ENCODE data around the gene TFAP2A.

The TFAP2A gene

DNA sequence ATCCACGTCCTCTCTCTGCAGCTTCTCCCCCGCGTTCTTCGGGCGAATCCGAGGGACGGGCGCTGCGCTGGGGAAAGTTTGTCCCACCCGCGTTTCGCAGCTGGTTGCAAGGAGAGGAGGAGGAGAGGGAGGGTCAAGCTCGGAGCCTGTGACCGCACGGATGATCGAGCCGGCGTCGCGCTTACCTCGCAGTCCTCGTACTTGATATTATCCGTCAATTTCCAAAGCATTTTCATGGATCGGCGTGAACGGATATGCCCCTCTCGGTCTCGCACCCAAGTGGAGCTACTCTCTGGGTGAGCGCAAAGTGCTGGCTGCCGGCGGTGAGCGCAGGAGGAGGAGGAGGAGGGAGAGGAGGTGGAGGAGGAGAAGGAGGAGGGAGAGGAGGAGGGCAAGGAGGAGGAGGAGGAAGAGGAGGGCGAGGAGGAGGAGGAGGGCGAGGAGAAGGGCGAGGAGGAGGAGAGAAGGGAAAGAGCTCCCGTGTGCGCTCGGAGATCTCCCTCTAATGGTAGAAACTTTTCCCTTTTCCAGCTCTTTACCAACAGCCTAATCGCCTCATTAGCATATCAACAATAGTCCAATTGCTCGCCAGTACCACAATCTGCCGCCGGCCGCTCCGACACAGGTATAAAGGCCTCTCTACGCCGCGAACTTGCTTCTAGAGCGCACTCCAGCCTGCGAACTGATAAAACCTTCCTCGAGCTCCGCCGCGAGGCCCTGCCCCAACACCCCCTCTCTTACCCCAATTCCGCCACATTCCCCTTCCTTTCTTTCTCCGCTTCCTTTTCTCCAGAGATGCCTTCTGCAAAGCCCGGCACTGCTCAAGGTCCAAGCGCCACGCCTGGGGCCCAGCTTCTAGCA, at the start of gene TFAP2A:
Gene TFAP2A, minus strand, starts transcription at position 319 of the 861 bp plus-strand sequence. Its CDS starts 83 bp downstream, at position 236.
- no peak for DNase-seq (ENCODE audit: low spot score)

DNA sequence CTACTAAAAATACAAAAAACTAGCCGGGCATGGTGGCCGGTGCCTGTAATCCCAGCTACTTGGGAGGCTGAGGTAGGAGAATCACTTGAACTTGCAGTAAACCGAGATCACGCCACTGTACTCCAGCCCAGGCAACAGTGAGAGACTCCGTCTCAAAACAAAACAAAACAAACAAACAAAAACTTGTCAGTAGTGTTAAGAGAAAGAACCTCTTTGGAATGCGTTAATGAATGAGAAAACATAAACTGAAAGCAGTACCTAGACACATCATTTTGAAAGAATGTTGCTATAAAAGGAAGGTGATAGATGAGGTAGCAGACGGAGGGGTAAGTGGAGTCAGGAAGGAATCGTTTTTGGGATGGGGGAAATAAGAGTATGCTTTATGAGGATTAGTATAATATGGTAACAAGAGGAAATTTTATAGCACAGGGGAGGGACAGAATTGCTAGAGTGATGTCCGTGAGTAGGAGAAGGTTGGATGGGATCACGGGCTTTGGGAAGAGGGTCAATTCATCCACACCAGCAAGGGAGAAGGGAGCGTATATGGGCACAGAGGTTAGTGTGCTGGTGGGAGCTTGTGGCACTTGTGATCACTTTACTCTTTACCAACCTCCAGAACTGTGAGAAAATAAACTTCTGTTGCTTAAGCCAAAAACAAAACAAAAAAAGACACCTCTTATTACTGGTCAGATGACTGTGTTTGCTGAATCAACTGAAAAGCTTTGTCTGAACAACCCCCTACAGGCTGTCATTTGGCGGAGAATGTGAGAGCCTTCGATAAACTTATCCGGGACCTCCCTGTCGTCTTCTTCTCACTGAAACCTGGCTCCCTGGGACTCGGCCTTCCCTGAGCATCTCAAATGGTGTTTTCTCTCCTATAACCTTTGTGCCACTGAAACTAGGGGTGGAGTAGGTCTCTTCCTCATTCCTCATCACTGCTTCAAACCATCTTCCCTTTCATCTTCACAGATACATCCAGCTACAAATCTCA, 48.9 kb upstream of the TFAP2A start:
- DNase-seq (ENCODE audit: low spot score): no peak

DNA sequence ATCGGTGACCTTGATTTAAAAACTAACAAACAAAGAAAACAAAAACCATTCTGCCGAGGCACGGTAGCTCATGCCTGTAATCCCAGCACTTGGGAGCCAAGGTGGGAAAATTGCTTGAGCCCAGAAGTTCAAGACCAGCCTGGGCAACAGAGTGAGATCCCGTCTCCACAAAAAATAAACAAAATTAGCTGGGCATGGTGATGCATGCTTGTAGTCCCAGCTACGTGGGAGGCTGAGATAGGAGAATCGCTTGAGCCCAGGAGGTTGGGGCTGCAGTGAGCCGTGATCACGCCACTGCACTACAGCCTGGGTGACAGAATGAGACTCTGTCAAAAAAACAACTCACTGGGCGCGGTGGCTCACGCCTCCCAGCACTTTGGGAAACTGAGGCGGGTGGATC, 48.2 kb upstream of the TFAP2A start:
- DNase-seq (ENCODE audit: low spot score): no peak

DNA sequence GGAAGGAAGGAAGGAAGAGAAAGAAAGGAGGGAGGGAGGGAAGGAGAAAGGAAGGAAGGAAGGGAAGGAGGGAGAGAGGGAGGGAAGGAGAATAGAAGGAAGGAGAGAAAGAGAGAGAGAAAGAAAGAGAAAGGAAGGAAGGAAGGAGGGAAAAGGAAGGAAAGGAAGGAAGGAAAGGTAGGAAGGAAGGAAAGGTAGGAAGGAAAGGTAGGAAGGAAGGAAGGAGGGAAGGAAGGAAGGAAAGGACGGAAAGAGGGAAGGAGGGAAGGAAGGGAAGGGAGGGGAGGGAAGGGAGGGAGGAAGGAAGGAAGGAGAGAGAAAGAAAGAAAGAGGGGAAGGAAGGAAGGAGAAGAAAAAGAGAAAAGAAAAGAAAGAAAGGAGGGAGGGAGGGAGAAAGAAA, 47.0 kb upstream of the TFAP2A start:
- no peak for DNase-seq (ENCODE audit: low spot score)

DNA sequence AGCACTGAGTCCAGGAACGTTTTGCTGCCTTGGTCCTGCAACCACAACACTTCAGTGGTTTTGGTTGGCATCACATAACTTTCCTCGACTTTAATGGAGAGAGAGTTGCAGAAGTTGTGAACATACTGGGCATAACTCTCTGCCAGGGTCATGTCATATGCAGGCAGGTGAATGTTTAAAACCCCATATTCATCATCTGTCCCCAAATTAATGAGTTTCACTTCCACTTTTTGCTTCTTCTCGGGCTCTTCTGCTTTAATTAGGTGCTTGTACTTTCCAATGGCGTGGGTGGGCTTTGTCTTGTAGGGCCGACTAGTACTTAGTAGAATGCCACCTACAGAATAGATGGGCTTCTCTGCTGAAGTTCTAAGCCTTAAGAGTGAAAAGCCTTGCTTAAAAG, 45.2 kb upstream of the TFAP2A start:
- DNase-seq (ENCODE audit: low spot score): peak; percentile 49

DNA sequence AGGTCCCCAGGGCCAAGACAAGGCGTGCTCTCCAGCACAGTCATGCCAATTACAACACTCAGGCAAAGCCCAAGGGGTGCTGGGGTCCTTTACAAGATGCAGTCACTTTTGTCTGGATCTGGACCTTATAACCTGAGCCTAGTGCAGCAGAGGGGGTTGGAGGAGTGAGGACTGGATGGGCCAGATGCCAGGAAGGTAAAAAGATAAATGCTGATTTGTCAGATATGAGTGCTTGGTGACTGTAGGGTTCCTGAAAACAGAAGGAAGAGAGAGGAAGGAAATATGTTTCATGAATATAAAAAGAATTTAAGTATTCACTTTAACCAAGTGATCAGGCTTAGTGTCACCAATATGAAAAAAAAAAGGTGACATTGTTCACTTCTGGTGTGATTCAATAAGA, 43.4 kb upstream of the TFAP2A start:
- DNase-seq (ENCODE audit: low spot score): no peak

DNA sequence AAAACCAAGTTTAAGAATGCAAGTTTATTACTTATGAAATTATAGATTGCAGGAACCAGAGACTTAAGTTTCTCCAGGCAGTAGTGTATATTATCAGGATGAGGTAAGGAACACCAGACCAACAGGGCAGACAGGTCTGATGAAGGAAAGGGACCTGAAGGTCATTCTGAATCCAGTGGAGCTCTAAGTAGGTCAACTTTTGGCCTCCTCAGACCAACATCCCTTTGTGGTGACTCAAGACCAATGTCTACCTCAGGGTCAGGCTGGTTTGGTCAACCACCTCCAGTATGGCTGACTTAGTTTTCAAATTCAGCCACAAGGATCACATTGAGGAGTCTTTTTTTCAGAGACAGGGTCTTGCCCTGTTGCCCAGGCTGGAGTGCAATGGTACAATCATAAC, 38.7 kb upstream of the TFAP2A start:
- DNase-seq (ENCODE audit: low spot score): no peak

DNA sequence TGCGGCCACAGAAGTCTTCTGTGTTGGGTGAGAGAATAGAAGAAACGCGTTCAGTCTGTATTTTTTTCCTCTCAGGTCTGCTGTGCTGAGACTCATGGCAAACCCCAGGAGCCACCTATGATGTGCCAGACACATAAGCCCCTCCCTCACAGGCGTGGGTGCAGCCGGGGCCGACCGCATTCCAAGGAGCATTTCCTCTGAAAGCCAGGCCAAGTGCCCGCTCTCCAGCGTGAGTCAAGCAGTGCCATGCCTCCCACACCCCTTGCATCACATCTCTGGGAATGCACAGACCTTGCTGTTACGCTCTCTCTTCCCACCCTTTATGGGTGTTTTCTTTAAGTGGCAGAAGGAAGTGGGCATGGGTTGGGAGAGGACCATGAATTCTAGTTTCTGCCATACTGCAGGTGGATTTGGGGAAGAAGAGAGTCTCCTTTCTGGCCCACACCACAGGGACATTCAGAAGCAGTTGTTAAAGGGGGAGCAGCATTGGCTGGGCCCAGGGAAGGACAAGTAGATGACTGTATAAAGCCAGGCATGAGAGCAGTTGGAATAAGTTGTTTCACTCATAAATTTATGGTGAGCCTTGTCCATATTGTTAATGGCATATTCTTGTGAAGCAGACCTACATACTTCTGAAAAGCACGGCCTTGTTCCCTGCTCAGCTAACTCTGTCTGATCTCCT, 37.1 kb upstream of the TFAP2A start:
- no peak for DNase-seq (ENCODE audit: low spot score)

DNA sequence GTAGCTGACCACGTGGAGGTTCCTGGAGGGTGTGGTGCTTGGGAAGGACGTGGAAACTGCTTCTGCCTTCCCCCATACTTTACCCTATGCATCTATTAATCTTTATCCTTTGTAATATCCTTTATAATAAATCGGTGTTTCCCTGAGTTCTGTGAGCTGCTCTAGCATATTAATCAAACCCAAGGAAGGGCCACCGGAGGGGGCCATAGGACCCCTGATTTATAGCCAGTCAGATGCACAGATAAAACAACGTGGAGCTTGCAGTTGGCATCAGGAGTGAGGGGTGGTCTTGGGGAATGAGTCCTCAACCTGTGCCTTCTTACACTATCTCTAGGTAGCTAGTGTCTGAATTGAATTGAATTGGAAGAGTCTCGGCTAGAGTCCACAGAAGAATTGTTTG, 36.5 kb upstream of the TFAP2A start:
- no peak for DNase-seq (ENCODE audit: low spot score)

DNA sequence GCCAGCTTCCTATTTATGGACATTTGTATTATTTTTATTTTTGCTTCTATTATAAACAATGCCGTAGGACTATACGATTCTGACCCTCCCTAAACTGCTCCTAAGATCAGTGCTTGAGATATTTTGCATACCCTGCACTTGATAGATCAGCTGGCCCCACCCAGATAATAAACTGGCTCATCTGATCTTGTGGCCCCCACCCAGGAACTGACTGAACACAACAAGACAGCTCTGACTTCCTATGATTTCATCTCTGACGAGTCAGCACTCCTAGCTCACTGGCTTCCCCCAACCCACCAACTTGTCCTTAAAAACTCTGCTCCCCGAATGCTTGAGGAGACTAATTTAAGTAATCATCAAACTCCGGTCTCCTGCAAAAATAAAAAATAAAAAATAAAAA, 34.9 kb upstream of the TFAP2A start:
- no peak for DNase-seq (ENCODE audit: low spot score)

DNA sequence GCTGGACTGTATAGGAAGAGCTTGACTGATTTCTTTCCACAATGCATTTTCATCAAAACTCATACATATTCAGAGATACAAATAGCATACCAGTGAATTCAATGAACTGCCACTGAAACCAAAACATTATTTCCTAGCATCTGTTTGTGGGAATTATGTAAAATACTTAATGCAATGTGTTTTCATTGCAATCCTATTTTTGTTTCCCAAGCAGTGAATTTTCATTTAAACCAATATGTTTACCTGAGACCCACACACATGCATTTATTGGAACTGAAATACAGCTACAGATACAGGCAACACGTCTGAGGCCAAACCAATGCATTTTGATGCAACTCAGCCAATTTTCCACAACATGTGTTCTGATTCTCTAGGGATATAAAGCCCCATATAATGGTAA, 33.2 kb upstream of the TFAP2A start:
- DNase-seq (ENCODE audit: low spot score): no peak

DNA sequence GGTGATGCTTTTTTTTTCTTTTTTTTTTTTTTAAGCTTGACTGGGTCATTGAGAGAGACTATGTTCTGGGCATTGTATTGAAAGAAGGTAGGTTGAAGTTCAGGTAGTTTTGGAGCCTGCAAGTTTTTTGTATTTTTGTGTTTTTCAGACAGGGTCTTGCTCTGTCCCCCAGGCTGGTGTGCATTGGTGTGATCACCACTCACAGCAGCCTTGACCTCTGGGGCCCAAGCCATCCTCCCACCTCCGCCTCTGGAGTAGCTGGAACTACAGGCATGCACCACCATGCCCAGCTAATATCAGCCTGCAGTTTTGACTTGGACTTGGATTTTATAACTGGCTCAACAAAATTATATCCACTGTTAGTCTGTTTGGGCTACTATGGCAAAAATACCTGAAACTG, 31.7 kb upstream of the TFAP2A start:
- DNase-seq (ENCODE audit: low spot score): no peak

DNA sequence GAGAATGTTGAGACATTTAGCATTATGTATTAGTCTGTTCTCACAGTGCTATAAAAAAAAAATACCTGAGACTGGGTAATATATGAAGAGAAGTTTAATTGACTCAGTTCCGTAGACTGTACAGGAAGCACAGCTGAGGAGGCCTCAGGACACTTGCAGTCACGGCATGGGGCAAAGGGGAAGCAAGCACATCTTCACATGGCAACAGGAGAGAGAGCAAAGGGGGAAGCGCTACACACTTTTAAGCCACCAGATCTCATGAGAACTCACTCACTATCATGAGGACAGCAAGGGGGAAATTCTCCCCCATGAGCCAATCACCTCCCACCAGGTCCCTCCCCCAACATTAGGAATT, 26.8 kb upstream of the TFAP2A start:
- DNase-seq (ENCODE audit: low spot score): no peak

DNA sequence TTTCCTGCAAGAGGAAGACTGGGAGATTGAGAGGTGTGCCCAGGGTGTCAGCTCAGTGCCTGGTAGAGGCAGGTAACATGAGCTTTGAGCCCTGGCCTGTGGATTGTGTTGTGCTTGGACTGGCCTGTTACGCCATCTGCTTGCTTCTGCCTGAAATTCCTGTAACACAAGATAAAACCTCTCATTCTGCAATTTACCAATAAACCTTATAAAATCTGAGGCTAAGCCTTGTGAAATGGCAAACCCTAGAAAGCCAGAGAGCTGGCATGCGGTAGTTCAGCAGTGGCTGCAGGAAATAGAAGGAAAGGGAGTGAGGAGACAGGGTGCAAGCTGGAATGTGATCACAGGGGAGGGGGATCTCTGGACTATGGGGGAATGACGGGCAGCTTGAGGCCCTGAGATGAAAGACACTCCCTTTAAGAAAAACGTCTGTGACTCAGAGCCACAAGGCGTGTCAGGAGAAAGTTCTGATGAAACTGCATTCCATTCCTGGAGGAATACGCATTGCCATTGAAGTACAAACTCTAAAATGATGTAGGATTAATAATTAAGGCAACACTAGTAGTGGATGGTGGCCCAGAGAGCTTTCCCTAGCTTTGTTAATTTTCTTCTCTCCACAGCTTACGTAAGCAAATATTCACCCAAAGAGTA, 26.3 kb upstream of the TFAP2A start:
- DNase-seq (ENCODE audit: low spot score): no peak

DNA sequence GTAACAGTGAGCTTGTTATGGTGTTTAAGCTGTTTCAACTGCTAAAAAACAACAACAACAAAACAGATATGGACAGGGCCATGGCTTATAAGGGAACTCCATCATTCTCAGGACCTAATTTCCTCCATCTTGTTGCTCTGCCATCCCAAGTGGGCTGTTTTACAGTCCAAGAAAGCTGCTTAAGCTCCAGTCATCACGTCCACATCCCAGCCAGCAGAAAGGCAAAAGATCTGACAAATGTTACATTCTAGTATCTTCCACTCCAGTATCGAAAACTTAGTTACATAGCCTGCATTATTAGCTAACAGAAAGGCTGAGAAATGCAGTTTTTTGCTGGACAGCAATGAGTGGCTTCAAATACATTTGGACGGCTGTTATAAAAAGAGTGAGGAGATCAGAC, 23.0 kb upstream of the TFAP2A start:
- no peak for DNase-seq (ENCODE audit: low spot score)

DNA sequence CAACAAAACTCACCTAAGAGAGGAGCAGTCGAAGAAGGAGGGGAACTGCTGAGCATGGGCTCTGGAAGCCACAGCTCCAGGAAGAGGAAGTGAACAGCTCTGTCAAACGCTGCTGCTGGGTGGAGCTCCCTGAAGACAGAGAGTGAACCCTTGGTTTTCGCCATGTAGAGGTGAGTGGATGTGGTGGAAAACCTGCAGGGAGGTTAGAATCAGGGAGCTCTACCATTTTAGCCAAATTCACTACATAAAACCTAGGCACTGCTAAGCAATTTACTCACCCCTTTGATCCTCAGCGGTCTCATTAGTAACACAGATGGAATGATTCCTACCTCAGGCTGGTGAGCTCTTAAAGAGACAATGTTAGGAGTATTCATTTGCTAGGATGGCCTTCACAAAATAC, 19.4 kb upstream of the TFAP2A start:
- peak; percentile 14 for DNase-seq (ENCODE audit: low spot score)

DNA sequence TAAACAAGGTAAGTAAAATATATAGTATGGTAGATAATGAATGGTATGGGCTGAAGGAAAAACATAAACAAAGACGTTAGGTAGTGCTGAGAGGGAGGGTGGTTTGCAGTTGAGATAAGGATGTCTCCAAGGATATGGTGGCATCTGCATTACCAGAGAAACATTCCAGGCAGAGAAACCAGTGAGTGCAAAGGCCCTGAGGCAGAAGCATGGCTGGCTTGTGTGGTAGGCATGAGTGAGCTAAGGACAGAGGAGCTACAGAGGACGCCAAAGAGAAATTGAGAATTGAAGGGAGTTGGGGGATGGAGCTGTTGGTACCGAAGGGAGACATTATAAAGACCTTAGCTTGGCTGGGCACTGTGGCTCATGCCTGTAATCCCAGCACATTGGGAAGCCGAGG, 18.4 kb upstream of the TFAP2A start:
- no peak for DNase-seq (ENCODE audit: low spot score)

DNA sequence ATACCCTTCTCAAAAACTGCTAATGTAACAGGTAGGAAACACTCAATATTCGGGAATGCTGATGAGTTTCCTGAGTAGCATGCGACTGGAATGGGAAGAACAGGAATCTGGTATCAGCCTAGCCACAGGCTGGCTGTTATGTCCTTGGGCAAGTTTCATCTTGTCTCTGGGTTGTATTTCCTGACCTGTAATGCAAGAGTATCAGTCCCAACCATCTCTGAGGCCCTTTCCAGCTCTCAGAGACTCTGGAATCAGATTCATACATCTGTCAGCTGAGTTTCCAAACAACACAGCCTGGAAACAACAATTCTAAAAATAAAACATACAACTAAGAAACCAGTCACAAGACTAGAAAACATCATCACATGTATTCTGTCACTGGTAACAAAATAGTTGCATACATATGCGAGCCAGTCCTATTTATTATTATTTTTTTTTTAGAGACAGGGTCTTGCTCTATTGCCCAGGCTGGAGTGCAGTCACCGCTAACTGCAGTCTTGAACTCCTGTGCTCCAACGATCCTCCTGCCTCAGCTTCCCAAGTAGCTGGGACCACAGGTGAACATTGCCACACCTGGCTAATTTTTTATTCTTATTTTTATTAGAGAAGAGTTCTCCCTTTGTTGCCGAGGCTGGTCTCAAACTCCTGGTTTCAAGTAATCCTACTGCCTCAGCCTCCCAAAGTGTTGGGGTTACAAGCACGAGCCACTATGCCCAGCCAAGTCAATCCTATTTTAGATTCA, 16.7 kb upstream of the TFAP2A start:
- DNase-seq (ENCODE audit: low spot score): no peak

DNA sequence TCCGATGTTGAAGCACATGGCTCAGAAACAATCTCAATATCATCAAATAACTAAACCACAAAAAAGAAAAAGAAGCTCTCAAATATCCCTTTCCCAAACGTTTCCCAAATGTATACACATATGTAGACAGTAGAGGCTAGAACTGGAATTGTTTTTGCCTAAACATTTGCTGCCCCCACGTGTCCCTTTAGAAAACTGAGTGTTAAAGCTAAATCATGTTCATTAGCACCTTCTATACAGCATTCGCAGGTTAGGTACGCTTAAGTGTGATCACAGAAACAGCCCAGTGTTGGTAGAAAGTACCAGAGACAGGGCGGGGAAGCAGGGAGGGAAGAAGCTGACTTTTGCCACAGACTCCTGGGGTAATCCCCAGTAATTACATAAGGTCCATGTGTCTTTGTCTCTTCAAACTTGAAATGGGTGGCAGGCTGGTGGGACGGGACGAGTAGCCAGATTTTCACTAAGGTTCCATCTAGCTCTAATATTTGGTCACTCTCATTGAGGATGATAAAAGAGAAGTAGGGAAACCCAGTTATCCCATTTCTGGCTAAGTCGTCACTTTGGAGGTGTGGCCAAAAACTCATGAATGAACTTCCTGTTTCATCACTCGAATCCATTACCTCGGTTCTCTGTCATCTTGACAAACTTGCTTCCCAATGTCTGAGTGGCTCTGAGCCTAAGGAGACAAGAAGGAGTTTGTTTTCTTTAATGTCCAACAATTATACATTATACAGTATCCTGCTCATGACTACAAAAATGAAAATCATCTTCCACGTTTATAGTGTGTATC, 15.0 kb upstream of the TFAP2A start:
- peak; percentile 66 for DNase-seq (ENCODE audit: low spot score)

DNA sequence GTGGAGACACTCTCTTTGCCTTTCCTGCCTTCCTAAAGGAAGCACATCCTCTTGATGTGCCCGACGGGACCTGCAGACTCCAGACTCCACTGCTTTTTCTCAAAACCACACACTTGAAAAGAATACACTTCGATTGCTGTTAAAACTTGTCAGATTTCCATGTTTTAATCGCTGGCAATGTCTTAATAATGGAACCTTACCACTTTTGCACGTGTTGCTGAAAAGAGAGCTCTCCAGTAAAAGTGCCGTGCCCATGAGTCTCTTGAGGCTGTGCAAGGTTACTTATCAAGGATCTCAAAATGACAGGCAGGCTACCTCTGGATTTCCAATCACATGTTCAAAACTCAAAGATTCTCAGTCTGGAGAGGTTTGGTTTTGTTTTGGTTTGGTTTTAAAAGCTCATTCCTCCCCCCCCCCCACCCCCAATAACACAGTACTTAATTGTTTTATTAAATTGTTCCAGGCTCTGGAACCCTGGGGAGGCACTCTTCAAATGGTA, 12.0 kb upstream of the TFAP2A start:
- DNase-seq (ENCODE audit: low spot score): no peak
